COLO668 (cell line): ENCODE measurements around the gene PFN3.
"Not testable (repeated sequence)": the region's sequence is repeated elsewhere in the genome, so short reads cannot be mapped to it uniquely, and the experiment has no call there.

ENCODE experiments used
- DNase-seq: peaks from one replicate; lab custom pipeline; 2025; ENCODE audit not compliant: unreplicated experiment; lab: John Stamatoyannopoulos, UW

Gene PFN3

GRCh38 chr5:177375516-177375915, 24.9 kb downstream of the PFN3 start:
- DNase-seq, result not testable (repeated sequence)

GRCh38 chr5:177374211-177374610, 26.2 kb downstream of the PFN3 start:
- DNase-seq, result no peak

- DNase-seq, result no peak
Observed at GRCh38 chr5:177373806-177374205, 26.7 kb downstream of the PFN3 start.

GRCh38 chr5:177372910-177373309, 27.6 kb downstream of the PFN3 start:
- DNase-seq, result no peak

- no peak for DNase-seq
Observed at GRCh38 chr5:177372034-177372896, 28.2 kb downstream of the PFN3 start.

GRCh38 chr5:177371120-177372033, 29.1 kb downstream of the PFN3 start:
- DNase-seq, result no peak

- peak; percentile 61 for DNase-seq
Observed at GRCh38 chr5:177370488-177371119, 29.9 kb downstream of the PFN3 start.

- DNase-seq, result no peak
Observed at GRCh38 chr5:177369645-177370440, 30.6 kb downstream of the PFN3 start.

- DNase-seq, result no peak
Observed at GRCh38 chr5:177368869-177369644, 31.4 kb downstream of the PFN3 start.

- DNase-seq, result no peak
Observed at GRCh38 chr5:177367981-177368868, 32.2 kb downstream of the PFN3 start.

- DNase-seq, result no peak
Observed at GRCh38 chr5:177367323-177367848, 33.1 kb downstream of the PFN3 start.

- DNase-seq, result no peak
Observed at GRCh38 chr5:177366528-177367322, 33.7 kb downstream of the PFN3 start.

- no peak for DNase-seq
Observed at GRCh38 chr5:177365845-177366527, 34.5 kb downstream of the PFN3 start.

- DNase-seq, result no peak
Observed at GRCh38 chr5:177364159-177364962, 36.1 kb downstream of the PFN3 start.

GRCh38 chr5:177363565-177363964, 36.9 kb downstream of the PFN3 start:
- no peak for DNase-seq
